Measurements from ENCODE around the gene ERLEC1.

- TF ChIP-seq, protein P1, sequence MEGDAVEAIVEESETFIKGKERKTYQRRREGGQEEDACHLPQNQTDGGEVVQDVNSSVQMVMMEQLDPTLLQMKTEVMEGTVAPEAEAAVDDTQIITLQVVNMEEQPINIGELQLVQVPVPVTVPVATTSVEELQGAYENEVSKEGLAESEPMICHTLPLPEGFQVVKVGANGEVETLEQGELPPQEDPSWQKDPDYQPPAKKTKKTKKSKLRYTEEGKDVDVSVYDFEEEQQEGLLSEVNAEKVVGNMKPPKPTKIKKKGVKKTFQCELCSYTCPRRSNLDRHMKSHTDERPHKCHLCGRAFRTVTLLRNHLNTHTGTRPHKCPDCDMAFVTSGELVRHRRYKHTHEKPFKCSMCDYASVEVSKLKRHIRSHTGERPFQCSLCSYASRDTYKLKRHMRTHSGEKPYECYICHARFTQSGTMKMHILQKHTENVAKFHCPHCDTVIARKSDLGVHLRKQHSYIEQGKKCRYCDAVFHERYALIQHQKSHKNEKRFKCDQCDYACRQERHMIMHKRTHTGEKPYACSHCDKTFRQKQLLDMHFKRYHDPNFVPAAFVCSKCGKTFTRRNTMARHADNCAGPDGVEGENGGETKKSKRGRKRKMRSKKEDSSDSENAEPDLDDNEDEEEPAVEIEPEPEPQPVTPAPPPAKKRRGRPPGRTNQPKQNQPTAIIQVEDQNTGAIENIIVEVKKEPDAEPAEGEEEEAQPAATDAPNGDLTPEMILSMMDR (IDR thresholded peaks at IDR 0.05; ENCODE audit: poor library complexity, severe bottlenecking): no peak
- TF ChIP-seq REST (IDR thresholded peaks at IDR 0.05; ENCODE audit: borderline replicate concordance): no peak
These were observed 26.3 kb downstream of the ERLEC1 start for GRCh38 chr2:53813151-53813550.

Data from neural cell (in vitro differentiated cells).